Stimulated activated CD4-positive, alpha-beta T cell treated with anti-CD3 and anti-CD28 coated beads, Interleukin-1b, Interleukin-23, amount 100 ng/mL, for 4 hours (primary cell): ENCODE measurements around the gene CDH13.

Source experiments
- DNase-seq, 2 donors: peaks; one replicate each; pipeline ENCODE4 v3.0.0-alpha.2; 2020; ENCODE audit warnings: low read depth in 2 of 2

The CDH13 gene

DNA sequence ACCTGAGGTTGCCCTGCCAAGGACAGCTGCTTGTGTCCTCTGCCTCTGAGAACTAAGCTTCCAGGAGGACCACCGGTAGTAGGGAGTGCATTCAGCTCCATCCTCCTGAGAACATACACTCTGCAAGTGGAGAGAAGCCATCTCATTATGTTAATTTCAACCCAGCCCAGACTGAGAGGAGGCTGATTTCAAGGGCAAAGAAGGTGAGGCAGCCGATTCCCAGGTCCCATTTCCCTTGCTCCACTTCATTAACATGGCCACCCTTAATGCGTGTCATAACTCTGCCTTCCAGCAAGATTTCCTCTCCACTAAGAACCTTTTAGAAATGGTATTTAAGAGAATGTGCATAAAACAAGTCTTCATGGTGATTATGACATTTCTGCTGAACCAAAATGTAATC, 72.5 kb downstream of the CDH13 start:
- no peak for DNase-seq

GRCh38 chr16:82699711-82700495, 73.1 kb downstream of the CDH13 start:
- DNase-seq: no peak

- no peak for DNase-seq
Measured at GRCh38 chr16:82700541-82701235, 73.9 kb downstream of the CDH13 start.

DNA sequence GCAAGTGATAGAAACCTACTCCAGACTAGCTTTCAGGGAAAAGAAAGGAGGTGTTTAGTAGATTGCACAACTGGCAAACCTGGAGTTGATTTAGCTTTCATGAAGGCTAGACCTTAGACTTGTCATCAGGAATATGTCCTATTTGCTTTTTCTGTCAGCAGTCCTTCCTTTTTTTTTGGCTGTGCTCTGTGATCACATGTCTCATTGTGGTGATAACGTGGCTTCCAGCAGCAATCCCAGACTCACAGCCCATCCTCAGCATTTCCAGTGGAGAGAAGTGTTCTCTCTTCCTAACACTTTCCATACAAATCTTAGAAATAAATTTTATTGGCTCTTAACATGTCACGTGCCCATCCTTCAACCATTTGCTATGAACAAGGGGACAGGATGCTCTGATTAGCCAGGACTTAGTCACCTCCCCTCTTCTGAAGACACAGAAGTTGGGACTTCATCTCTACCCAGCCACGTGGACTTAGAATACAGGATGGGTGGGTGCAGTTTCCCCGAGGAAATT, 74.7 kb downstream of the CDH13 start:
- DNase-seq: no peak

- DNase-seq: no peak
Measured at GRCh38 chr16:82703161-82703560, 76.4 kb downstream of the CDH13 start.

- no peak for DNase-seq
Measured at GRCh38 chr16:82703871-82704768, 77.4 kb downstream of the CDH13 start.

DNA sequence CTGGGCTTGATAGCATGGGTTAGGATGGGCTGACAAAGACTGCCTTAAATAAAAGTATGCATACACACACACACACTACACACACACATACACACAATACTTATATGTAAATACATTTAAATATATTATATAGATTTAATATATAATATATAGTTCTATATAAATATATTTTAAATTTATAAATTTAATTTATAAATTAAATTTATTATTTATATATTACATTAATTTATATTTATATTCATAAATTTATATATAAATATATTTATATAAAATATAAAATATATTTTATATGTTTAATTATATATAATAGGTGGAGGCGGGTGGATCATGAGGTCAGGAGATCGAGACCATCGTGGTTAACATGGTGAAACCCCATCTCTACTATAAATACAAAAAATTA, 83.2 kb downstream of the CDH13 start:
- no peak for DNase-seq

DNA sequence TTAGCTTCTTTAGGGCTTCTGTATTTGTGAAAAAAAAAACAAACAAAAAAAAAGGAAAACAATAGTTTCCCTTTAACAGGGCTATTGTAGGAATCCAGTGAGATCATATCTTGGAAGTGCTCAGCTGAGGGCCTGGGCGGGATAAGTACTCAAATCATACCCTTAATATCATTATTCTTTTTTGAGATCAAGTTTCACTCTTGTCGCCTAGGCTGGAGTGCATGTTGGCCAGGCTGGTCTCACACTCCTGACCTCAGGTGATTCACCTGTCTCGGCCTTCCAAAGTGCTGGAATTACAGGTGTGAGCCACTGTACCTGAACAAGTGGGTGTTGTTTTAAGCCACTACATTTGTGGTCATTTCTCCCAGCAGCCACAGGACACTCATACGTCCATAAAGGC, 87.0 kb downstream of the CDH13 start:
- DNase-seq: no peak

GRCh38 chr16:82715160-82715559, 88.4 kb downstream of the CDH13 start:
- DNase-seq: no peak

GRCh38 chr16:82715833-82716232, 89.1 kb downstream of the CDH13 start:
- DNase-seq: no peak

DNA sequence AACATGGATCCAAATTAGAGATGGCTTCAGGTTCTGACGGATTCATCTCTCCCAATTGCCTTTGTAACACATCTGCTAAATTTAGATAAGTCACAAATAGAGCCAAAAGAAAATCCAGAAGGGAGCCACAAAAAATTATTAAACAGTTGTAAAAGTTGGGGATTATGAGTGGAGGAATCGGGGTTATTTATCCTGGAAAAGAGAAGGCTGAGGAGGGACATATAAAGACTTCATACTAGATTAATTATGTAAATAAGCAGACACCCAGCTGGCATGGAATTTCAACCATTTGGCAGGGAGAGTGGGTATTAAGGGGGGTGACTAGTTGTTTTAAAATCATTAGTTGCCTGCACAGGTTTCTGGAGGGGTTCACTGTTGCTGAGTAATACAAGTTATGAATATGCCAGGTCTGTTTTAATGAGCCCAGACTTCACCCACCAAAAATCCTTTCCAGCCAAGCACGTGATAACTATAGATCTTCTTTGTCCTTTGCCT, 89.6 kb downstream of the CDH13 start:
- DNase-seq: no peak

DNA sequence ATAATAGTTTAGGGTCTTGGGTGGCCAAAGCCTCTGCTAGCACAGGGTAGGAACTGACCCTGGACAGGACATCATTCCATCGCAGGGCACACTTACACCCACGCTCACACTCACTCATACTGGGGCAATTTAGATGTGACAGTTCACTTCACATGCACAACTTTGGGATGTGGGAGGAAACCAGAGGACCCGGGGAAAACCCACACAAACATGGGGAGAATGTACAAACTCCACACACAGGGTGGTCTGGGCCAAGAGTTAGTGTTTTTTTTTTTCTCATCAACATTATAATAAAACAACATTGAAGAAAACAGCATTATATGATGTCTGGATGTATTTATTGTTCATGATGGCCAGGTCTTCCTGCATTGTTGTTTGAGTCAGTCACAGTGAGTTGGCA, 93.6 kb downstream of the CDH13 start:
- DNase-seq: no peak

DNA sequence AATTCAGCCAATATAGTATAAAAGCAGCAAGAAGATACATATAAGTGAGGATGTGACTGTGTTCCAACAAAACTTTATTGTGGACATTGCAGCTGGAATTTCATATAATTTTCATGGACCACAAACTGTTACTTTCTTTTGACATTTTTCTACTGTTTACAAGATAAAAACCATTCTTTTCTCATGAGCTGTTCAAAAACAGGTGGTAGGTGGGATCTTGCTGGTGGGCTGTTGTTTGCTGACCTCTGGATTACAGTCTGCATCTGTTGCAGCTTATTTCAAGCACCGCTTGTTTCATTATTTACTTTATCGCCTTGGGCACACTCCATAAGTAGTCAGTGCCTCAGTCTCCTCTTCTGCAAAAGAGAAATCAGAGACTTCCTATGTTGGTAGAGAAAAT, 99.5 kb downstream of the CDH13 start:
- DNase-seq: no peak

DNA sequence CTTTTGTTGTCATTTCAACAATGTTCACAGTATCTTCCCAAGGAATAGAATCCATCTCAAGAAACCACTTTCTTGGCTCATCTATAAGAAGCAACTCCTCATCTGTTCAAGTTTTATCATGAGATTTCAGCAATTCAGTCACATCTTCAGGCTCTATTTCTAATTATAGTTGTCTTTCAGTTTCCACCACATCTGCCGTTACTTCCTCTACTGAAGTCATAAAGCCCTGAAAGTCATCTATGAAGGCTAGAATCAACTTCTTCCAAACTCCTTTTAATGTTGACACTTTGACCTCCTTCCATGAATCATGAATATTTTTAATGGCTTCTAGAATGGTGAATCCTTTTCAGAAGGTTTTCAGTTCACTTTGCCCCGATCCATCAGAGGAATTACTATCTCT, 102.1 kb downstream of the CDH13 start:
- DNase-seq: no peak

- no peak for DNase-seq
Measured at GRCh38 chr16:82730901-82731300, 104.1 kb downstream of the CDH13 start.

GRCh38 chr16:82732461-82732860, 105.7 kb downstream of the CDH13 start:
- DNase-seq: no peak

GRCh38 chr16:82735186-82735585, 108.4 kb downstream of the CDH13 start:
- DNase-seq: no peak

- no peak for DNase-seq
Measured at GRCh38 chr16:82735673-82736091, 108.9 kb downstream of the CDH13 start.

DNA sequence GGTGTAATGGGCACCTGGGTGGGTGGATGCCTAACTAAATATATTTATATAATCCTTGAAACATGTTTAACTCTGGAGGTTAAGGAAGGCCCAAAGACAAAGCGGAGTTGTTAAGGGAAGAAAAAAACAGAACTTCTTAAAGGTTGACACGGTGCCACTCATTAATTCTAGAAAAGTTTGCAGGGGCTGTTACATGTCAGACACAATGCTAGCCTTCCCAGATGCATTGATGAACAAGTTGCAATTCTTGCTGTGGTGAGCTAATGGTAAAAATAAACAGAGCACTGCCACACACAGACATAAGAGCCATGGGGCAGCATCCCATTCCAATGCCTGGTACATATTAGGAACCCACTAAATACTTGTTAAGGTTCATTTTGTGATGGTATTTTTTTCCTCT, 109.5 kb downstream of the CDH13 start:
- no peak for DNase-seq

GRCh38 chr16:82738699-82739098, 111.9 kb downstream of the CDH13 start:
- DNase-seq: no peak

DNA sequence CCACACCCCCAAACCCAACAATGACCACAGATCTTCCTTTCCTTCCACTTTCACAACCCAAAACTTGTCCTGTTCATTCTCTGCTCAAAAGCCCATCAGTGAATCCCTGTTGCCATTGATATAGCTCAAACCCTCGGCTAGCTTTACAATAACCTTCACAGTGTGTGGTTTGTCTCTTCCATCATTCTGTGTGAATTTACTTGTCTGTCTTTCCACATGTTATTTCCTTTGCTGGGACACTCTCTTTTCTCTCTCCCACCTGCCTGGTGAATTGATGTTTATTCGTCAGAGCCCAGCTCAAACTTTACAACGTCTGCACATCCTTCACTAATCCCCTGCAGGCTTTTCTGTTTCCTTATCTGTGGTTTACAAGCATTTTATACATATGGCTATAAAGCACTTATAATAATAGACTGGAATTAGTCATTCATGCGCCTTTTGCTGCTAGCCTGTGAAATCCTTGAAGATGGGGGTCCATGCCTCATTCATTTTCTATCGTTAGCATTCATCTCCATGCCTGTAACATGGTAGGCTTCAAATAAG, 114.4 kb downstream of the CDH13 start:
- DNase-seq: no peak

DNA sequence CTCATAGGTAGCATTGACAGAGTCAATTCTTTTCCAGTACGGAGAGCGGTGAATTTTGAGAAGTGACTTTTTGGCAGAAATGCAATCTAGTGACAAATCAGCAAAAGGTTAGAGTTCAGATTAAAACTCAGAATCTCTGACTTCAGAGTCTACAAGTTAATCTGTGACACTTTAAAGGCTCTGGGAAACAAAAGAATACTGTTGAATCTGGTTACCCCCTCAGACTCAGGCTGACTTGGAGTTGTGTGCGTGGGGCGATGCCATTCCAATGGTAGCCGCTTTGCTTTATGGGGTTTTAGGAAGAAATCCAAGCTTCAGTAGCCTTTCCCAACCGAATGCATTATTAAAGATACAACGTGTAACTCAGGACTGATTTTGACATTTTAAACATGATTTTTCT, 118.2 kb downstream of the CDH13 start:
- no peak for DNase-seq
